Measurements from ENCODE around the gene ZNF598. TPM values are rescaled to one million over a fixed set of nuclear protein-coding genes. Genes with fewer than 3 reads are reported as not detected.
"Not testable (repeated sequence)": the region's sequence is repeated elsewhere in the genome, so short reads cannot be mapped to it uniquely, and the experiment has no call there.

ZNF598 gene
- total and polyA plus RNA-seq, 12 donors = 9.5 to 25.3 (median 14.2) TPM

- peak overlapping the region; percentile 83 to 96 (median 93) for H3K27ac ChIP-seq
- DNase-seq = peak in 1 of 2 donors; percentile 74
- TF ChIP-seq CTCF (IDR thresholded peaks at IDR 0.05) = no peak
These were observed 26.0 kb upstream of the ZNF598 start for GRCh38 chr16:2035431-2036199.

GRCh38 chr16:2034696-2035430, 25.2 kb upstream of the ZNF598 start:
- H3K4me1 ChIP-seq = peaks cover 41 to 95% (median 81%) of the 10 kb centered on the region in 9 donors
- no peak for TF ChIP-seq CTCF (IDR thresholded peaks at IDR 0.05)
- intact Hi-C loops (cut with DNase I) = loop anchor here in 1 of 10 donors (10.0 kb wide), 1 partner anchor 490 kb away; no protein-coding TSS in a partner anchor
- DNase-seq (peak in 1 of 2 donors; percentile 53), ATAC-seq (no peak)
- 52 to 59% methylated on average over 15 to 16 of the region's 17 CpGs for WGBS, 2 donors
- H3K36me3 ChIP-seq = peaks cover 0 to 66% (median 15%) of the 10 kb centered on the region in 9 donors
- peak overlapping the region; percentile 43 to 78 (median 61) for H3K4me3 ChIP-seq
- H3K9me3 ChIP-seq = no peaks in the 10 kb centered on the region
- peak overlapping the region; percentile 83 to 96 (median 93) for H3K27ac ChIP-seq
- no peaks in the 10 kb centered on the region for H3K27me3 ChIP-seq

More at GRCh38 chr16:2035431-2036199, 26.0 kb upstream of the ZNF598 start:
- Histone ChIP-seq H3K4me1 (peaks cover 46 to 95% (median 86%) of the 10 kb centered on the region in 9 donors), H3K27me3 (no peaks in the 10 kb centered on the region), H3K36me3 (peaks cover 0 to 59% (median 15%) of the 10 kb centered on the region in 9 donors), H3K4me3 (peak overlapping the region; percentile 43 to 78 (median 61)), H3K9me3 (no peaks in the 10 kb centered on the region)
- 45 to 53% methylated on average over 32 to 34 of the region's 34 CpGs for WGBS, 2 donors
- intact Hi-C loops (cut with DNase I) = loop anchor here in 1 of 10 donors (10.0 kb wide), 1 partner anchor 491 kb away; no protein-coding TSS in a partner anchor
- peak in 2 of 8 donors; percentile 1 for ATAC-seq

GRCh38 chr16:2033909-2034695, 24.5 kb upstream of the ZNF598 start:
- peak in 1 of 2 donors; percentile 33 for DNase-seq
- not testable (repeated sequence) for H3K27me3 ChIP-seq, ATAC-seq, H3K9me3 ChIP-seq
- H3K36me3 ChIP-seq = peaks cover 0 to 72% (median 13%) of the 10 kb centered on the region in 9 donors
- peaks cover 36 to 94% (median 80%) of the 10 kb centered on the region in 9 donors for H3K4me1 ChIP-seq
- peak overlapping the region; percentile 88 to 98 (median 96) for H3K27ac ChIP-seq
- intact Hi-C loops (cut with DNase I) = loop anchor here in 1 of 10 donors (10.0 kb wide), 1 partner anchor 489 kb away; no protein-coding TSS in a partner anchor
- WGBS, 2 donors = 39 to 46% methylated on average over 14 to 16 of the region's 32 CpGs
- H3K4me3 ChIP-seq = peak overlapping the region; percentile 52 to 94 (median 81)

GRCh38 chr16:2033057-2033908, 23.7 kb upstream of the ZNF598 start:
- TF ChIP-seq CTCF (IDR thresholded peaks at IDR 0.05) = no peak
- peak; percentile 79 to 81 for DNase-seq
- 25 to 34% methylated on average over 37 of the region's 37 CpGs for WGBS, 2 donors
- peaks cover 31 to 94% (median 80%) of the 10 kb centered on the region in 9 donors for H3K4me1 ChIP-seq
- H3K27me3 ChIP-seq = peaks cover 0 to 6% (median 0%) of the 10 kb centered on the region in 7 donors
- H3K4me3 ChIP-seq = peak overlapping the region; percentile 52 to 94 (median 81)
- H3K9me3 ChIP-seq = no peaks in the 10 kb centered on the region
- intact Hi-C loops (cut with DNase I) = loop anchor here in 1 of 10 donors (10.0 kb wide), 1 partner anchor 488 kb away; no protein-coding TSS in a partner anchor
- H3K27ac ChIP-seq = peak overlapping the region; percentile 88 to 98 (median 95)
- H3K36me3 ChIP-seq = peaks cover 0 to 66% (median 9%) of the 10 kb centered on the region in 9 donors
- peak; percentile 23 to 73 (median 56) for ATAC-seq

Data from heart right ventricle (tissue), 16 donors.